Measurements from ENCODE around the gene HSPA8. TPM values are rescaled to one million over a fixed set of nuclear protein-coding genes. Genes with fewer than 3 reads are reported as not detected.

The HSPA8 gene
- total RNA-seq, 1 experiment from 2014 or later: 1,301 TPM

DNA sequence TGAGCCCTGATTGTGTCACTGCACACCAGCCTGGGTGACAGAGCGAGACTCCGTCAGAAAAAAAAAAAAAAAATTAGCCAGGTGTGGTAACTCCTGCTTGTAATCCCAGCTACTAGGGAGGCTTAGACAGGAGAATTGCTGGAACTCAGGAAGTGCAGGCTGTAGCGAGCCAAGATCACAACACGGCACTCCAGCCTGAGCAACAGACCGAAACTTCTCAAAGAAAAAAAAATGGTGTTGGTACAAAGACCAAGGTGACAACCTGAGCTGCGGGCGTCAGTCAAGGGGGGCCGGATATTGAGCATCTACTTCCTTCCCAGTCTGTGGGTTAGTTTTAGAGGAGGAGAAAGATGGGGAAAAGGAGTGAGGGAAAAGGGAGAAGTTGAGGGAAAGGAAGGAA is 48.5 kb upstream of the HSPA8 start (continued):
- TF ChIP-seq, protein P1, sequence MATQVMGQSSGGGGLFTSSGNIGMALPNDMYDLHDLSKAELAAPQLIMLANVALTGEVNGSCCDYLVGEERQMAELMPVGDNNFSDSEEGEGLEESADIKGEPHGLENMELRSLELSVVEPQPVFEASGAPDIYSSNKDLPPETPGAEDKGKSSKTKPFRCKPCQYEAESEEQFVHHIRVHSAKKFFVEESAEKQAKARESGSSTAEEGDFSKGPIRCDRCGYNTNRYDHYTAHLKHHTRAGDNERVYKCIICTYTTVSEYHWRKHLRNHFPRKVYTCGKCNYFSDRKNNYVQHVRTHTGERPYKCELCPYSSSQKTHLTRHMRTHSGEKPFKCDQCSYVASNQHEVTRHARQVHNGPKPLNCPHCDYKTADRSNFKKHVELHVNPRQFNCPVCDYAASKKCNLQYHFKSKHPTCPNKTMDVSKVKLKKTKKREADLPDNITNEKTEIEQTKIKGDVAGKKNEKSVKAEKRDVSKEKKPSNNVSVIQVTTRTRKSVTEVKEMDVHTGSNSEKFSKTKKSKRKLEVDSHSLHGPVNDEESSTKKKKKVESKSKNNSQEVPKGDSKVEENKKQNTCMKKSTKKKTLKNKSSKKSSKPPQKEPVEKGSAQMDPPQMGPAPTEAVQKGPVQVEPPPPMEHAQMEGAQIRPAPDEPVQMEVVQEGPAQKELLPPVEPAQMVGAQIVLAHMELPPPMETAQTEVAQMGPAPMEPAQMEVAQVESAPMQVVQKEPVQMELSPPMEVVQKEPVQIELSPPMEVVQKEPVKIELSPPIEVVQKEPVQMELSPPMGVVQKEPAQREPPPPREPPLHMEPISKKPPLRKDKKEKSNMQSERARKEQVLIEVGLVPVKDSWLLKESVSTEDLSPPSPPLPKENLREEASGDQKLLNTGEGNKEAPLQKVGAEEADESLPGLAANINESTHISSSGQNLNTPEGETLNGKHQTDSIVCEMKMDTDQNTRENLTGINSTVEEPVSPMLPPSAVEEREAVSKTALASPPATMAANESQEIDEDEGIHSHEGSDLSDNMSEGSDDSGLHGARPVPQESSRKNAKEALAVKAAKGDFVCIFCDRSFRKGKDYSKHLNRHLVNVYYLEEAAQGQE (IDR thresholded peaks at IDR 0.05; ENCODE audit: low read depth): no peak
- TF ChIP-seq, protein P2, sequence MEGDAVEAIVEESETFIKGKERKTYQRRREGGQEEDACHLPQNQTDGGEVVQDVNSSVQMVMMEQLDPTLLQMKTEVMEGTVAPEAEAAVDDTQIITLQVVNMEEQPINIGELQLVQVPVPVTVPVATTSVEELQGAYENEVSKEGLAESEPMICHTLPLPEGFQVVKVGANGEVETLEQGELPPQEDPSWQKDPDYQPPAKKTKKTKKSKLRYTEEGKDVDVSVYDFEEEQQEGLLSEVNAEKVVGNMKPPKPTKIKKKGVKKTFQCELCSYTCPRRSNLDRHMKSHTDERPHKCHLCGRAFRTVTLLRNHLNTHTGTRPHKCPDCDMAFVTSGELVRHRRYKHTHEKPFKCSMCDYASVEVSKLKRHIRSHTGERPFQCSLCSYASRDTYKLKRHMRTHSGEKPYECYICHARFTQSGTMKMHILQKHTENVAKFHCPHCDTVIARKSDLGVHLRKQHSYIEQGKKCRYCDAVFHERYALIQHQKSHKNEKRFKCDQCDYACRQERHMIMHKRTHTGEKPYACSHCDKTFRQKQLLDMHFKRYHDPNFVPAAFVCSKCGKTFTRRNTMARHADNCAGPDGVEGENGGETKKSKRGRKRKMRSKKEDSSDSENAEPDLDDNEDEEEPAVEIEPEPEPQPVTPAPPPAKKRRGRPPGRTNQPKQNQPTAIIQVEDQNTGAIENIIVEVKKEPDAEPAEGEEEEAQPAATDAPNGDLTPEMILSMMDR (IDR thresholded peaks at IDR 0.05 in 2 of 3, conservative IDR thresholded peaks at IDR 0.05 in 1 of 3; ENCODE audit: borderline replicate concordance in 1 of 3, insufficient read depth in 1 of 3, low read depth in 2 of 3, low read length in 2 of 3): no peak
- no peak for TF ChIP-seq CBX3 (IDR thresholded peaks at IDR 0.05; ENCODE audit: low read depth)

DNA sequence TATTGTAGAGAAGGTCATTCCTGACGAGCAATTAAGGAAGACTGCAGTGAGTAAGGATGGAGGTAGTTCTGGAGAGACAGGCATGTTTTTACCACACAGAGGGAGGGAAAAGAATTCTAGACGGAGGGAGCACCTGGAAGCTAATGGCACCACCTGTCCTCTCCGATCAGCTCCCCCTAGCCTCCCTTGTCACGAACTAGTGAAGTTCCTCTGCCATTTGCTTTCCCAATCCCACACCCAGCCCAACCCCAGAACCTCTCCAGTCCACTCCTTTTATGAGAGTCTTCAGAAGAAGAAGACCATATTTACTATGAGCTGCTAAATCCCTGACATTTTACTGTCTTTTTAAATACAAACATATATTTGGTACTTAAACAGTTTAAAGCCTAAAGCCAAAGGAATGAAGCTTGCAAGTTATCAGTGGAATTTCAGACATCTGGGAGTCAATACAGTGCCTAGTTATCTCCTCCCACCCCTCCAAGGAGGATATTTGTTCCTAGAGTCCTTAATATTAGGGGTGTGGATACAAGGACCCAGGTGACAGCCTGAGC is 46.1 kb upstream of the HSPA8 start:
- Histone ChIP-seq H3K4me1 (ENCODE audit: control insufficient read depth in 1 of 2, insufficient read depth in 2 of 2, low read length in 2 of 2) (peaks cover 0 to 8% of the 10 kb centered on the region in 2 experiments; a peak in 3 of 4 replicates), H3K9me3 (ENCODE audit: control insufficient read depth in 1 of 2, insufficient read depth in 1 of 2, low read depth in 1 of 2, low read length in 2 of 2) (no peaks in the 10 kb centered on the region), H3K36me3 (ENCODE audit: control insufficient read depth in 1 of 2, insufficient read depth in 2 of 2, low read length in 2 of 2) (no peaks in the 10 kb centered on the region), H2AFZ (ENCODE audit: low read depth, low read length, poor library complexity, severe bottlenecking) (no peak overlapping the region), H3K9ac (ENCODE audit: low read length) (no peak overlapping the region), H3K9me2 (ENCODE audit: insufficient read depth) (no peaks in the 10 kb centered on the region), H3K79me2 (ENCODE audit: insufficient read depth, low read length) (no peaks in the 10 kb centered on the region), H3K27me3 (ENCODE audit: insufficient read depth, low read length) (no peaks in the 10 kb centered on the region), H4K20me1 (ENCODE audit: insufficient read depth) (no peaks in the 10 kb centered on the region), H3K4me3 (replicated peaks in 1 of 2; ENCODE audit: low read depth in 1 of 2, low read length in 2 of 2) (no peak overlapping the region), H3K4me2 (ENCODE audit: low read length) (no peak overlapping the region), H3K27ac (ENCODE audit: low read depth, low read length) (no peak overlapping the region)
- ChIA-PET CTCF (interaction anchor here (0.8 to 5.1 kb wide), 4 partner anchors 128 to 153 kb away, joined by 3 to 78 read pairs (median 25); no protein-coding TSS in a partner anchor), POLR2A (no interaction called here), RAD21 (ENCODE audit: low non-redundant PET in 1 of 2, low total read pairs in 2 of 2, uncharacterized antibody in 2 of 2, unreplicated experiment in 2 of 2) (no interaction called here)
- BruUV-seq (replicated peaks): no TSS peak
- DNase-seq (ENCODE audit: low read depth, low spot score): no peak
- ATAC-seq: no peak
- intact Hi-C loops (cut with micrococcal nuclease): no loop called here
- TF ChIP-seq TCF7L2 (IDR thresholded peaks at IDR 0.05; ENCODE audit: borderline replicate concordance, extremely low read depth, insufficient read depth, insufficient read length) (no peak), EZH2 (IDR thresholded peaks at IDR 0.05) (no peak)
